Cardiac ventricle fibroblast (primary cell): ENCODE measurements around the gene RPS6KC1. TPM values are rescaled to one million over a fixed set of nuclear protein-coding genes. Genes with fewer than 3 reads are reported as not detected.

Experiments
- total RNA-seq: library from RNA; depleted of rRNA; stranded (reverse); fragments of >200 nt; gene quantifications from 2 replicates; pipeline ENCODE4 v1.2.3, GENCODE V29; 2015

The RPS6KC1 gene
- 12.4 and 13.3 TPM in 2 replicates for total RNA-seq

GRCh38 chr1:213051127-213051880, at the start of gene RPS6KC1:
Gene RPS6KC1 (plus strand): TSS chr1:213051241. CDS start chr1:213051405, 164 bp downstream.

GRCh38 chr1:213015099-213016050, 35.7 kb upstream of the RPS6KC1 start, which contains the start of gene ANGEL2:
Gene ANGEL2 (minus strand): TSS chr1:213015867. CDS start chr1:213015671, 196 bp downstream.

Other genes with a start within 250 kb of the RPS6KC1 start
- not detected in 2 replicates for gene SPATA45, start 203.6 kb upstream of the RPS6KC1 start, total RNA-seq
- 1.6 and 3.0 TPM in 2 replicates for gene FLVCR1, start 193.0 kb upstream of the RPS6KC1 start, total RNA-seq
- gene VASH2, start 100.7 kb upstream of the RPS6KC1 start, total RNA-seq, result 0.54 and 0.56 TPM in 2 replicates
- gene ANGEL2, start 35.4 kb upstream of the RPS6KC1 start, total RNA-seq, result 32.4 and 35.3 TPM in 2 replicates